Lung (tissue), 12 donors: ENCODE data around the gene RASD1. TPM values are rescaled to one million over a fixed set of nuclear protein-coding genes. Genes with fewer than 3 reads are reported as not detected.
"Not testable (repeated sequence)": the region's sequence is repeated elsewhere in the genome, so short reads cannot be mapped to it uniquely, and the experiment has no call there.

Source experiments
- ATAC-seq: fragments of 200-7000 bp; cut with Tn5 transposase; one replicate; pipeline ENCODE4 v1.9.1; 2020; ENCODE audit warnings: moderate number of reproducible peaks; ENCODE audit not compliant: insufficient read depth, low FRiP score
- DNase-seq, 3 donors: peaks; one replicate each; pipeline ENCODE4 v3.0.0-alpha.2; 2013 to 2017
- H3K27ac ChIP-seq, 2 donors: one replicate each; pipeline ENCODE4 v1.5.1; 2013; ENCODE audit warnings: mild to moderate bottlenecking in 2 of 2, moderate library complexity in 2 of 2, control low read depth in 1 of 2, inconsistent platforms in 1 of 2, low read depth in 1 of 2, low read length in 1 of 2
- H3K27me3 ChIP-seq, 3 donors: one replicate each; pipeline ENCODE4 v1.5.1; 2013; ENCODE audit warnings: low read length in 2 of 3; ENCODE audit not compliant: control insufficient read depth in 3 of 3, insufficient read depth in 3 of 3
- H3K36me3 ChIP-seq, 4 donors: one replicate each; pipeline ENCODE4 v1.5.1; 2013; ENCODE audit warnings: low read length in 4 of 4, mild to moderate bottlenecking in 1 of 4, moderate library complexity in 1 of 4; ENCODE audit not compliant: control insufficient read depth in 4 of 4, insufficient read depth in 4 of 4
- H3K4me1 ChIP-seq, 5 donors: one replicate each; pipeline ENCODE4 v1.5.1; 2013; ENCODE audit warnings: low read length in 5 of 5, mild to moderate bottlenecking in 2 of 5, moderate library complexity in 1 of 5; ENCODE audit not compliant: control insufficient read depth in 5 of 5, insufficient read depth in 5 of 5
- H3K4me3 ChIP-seq: one replicate; pipeline ENCODE4 v1.5.1; 2013; ENCODE audit warnings: mild to moderate bottlenecking, control low read depth, moderate library complexity
- H3K9ac ChIP-seq, 2 donors: one replicate each; pipeline ENCODE4 v1.5.1; 2013; ENCODE audit warnings: low read length in 2 of 2, control low read depth in 1 of 2; ENCODE audit not compliant: insufficient read depth in 1 of 2
- H3K9me3 ChIP-seq, 4 donors: one replicate each; pipeline ENCODE4 v1.5.1; 2013; ENCODE audit warnings: low read length in 3 of 4, mild to moderate bottlenecking in 1 of 4, moderate library complexity in 1 of 4; ENCODE audit not compliant: control insufficient read depth in 4 of 4, insufficient read depth in 3 of 4
- WGBS, 2 donors: extraction: QIAGEN DNeasy Blood & Tissue Kit; methylation state at CpG; one replicate each; pipeline ENCODE4 v1.1.7; 2013; 5-methylcytosine and 5-hydroxymethylcytosine counted together
- polyA plus RNA-seq, 2 donors: library from polyadenylated mRNA; stranded (reverse); fragments of 200-250 nt; gene quantifications; one replicate each; pipeline ENCODE4 v1.2.1, GENCODE V29; 2013
- total RNA-seq, 2 donors: library from RNA; depleted of rRNA in 1 of 2; stranded (reverse); fragments of >200 nt in 1 of 2; gene quantifications; one replicate each; pipeline ENCODE4 v1.2.1, GENCODE V29; 2014 to 2021
- TF ChIP-seq, protein P1 (sequence below): IDR thresholded peaks from 2 replicates; pipeline ENCODE4 v1.5.1; 2012; ENCODE audit warnings: mild to moderate bottlenecking; ENCODE audit errors: control extremely low read depth, extremely low read depth
- donor health status: control.
- donor health status: control.
- donor health status: Bipolar disorder and iron deficiency.
- donor health status: healthy.
- donor health status: DM: yes; HTN: yes; CAD: no.

RASD1 gene
- total and polyA plus RNA-seq, 4 donors: 3.8 to 53.8 (median 12.4) TPM

DNA sequence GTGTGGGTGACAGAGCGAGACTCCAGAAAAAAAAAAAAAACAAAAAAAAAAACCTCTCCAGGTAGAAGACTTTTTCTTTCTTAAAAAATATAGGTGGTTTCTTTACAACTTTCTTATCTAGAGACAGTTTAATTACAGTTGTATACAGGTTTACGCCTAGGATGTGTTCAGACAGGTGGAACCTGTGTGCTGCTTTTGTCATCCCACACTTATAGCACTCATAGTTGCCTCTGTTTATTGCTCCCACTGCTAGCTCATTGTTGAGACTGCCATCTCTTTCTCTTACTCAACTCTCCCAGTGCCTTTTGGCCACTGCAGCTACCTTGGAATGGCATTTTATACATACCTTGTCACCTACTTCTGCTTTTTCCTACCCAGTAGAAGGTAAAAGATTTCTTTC lies 38.5 kb downstream of the RASD1 start:
- ATAC-seq (no peak), DNase-seq (no peak)
- Histone ChIP-seq H3K4me3 (no peak overlapping the region), H3K4me1 (peaks cover 0 to 2% (median 0%) of the 10 kb centered on the region in 5 donors), H3K27ac (no peak overlapping the region), H3K36me3 (no peaks in the 10 kb centered on the region), H3K9me3 (peaks cover 0 to 6% (median 2%) of the 10 kb centered on the region in 4 donors), H3K9ac (no peak overlapping the region), H3K27me3 (no peaks in the 10 kb centered on the region)
- TF ChIP-seq, protein P1, sequence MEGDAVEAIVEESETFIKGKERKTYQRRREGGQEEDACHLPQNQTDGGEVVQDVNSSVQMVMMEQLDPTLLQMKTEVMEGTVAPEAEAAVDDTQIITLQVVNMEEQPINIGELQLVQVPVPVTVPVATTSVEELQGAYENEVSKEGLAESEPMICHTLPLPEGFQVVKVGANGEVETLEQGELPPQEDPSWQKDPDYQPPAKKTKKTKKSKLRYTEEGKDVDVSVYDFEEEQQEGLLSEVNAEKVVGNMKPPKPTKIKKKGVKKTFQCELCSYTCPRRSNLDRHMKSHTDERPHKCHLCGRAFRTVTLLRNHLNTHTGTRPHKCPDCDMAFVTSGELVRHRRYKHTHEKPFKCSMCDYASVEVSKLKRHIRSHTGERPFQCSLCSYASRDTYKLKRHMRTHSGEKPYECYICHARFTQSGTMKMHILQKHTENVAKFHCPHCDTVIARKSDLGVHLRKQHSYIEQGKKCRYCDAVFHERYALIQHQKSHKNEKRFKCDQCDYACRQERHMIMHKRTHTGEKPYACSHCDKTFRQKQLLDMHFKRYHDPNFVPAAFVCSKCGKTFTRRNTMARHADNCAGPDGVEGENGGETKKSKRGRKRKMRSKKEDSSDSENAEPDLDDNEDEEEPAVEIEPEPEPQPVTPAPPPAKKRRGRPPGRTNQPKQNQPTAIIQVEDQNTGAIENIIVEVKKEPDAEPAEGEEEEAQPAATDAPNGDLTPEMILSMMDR: no peak
- WGBS, 2 donors: 95 to 98% methylated on average over 2 of the region's 2 CpGs

DNA sequence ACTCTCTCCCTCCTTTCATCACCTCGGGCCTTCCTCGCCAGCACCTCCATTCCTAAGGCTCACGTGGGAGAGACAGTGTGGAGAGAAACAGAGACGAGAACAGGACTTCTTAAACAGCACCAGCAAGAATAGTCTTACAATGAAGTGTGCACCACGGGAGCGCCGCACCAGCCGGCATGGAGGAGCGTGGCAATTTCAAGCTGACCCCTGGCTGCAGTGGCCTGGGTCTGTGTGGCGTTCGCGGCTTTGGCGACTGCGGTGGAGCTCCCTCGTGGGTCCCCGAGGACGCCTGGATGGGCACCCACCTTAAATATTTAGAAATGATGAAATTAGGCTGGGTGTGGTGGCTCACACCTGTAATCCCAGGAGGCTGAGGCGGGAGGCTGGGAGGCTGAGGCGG lies 39.9 kb downstream of the RASD1 start:
- H3K27me3 ChIP-seq: no peaks in the 10 kb centered on the region
- peaks cover 0 to 6% (median 1%) of the 10 kb centered on the region in 4 donors for H3K9me3 ChIP-seq
- no peak overlapping the region for H3K9ac ChIP-seq
- DNase-seq (no peak), ATAC-seq (no peak)
- 92 to 93% methylated on average over 19 of the region's 19 CpGs for WGBS, 2 donors
- no peak overlapping the region for H3K27ac ChIP-seq
- TF ChIP-seq, protein P1: no peak
- no peaks in the 10 kb centered on the region for H3K36me3 ChIP-seq
- H3K4me3 ChIP-seq: no peak overlapping the region
- peaks cover 0 to 2% (median 0%) of the 10 kb centered on the region in 5 donors for H3K4me1 ChIP-seq

DNA sequence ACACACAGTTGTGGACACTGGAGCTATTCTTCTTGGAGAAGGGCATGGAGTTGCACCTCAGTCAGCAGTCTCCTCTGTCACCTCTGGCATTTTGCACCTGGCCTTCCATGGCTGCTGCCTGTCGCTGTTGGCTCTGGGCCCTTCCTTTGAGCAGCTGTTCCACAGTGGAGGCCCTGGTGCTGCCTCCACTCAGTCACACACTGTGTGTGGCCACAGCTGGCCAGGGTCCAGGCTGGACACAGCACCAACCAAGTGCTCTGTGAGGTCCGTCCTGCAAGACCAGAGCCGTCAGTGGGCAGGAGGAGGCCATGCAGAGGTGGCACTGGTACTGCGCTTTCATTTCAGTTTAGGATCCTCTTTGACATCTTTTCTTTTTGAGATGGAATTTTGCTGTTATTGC lies 41.0 kb downstream of the RASD1 start:
- TF ChIP-seq, protein P1: no peak
- no peak for ATAC-seq
- 92 to 96% methylated on average over 4 of the region's 4 CpGs for WGBS, 2 donors
- peaks cover 0 to 5% (median 1%) of the 10 kb centered on the region in 4 donors for H3K9me3 ChIP-seq
- H3K9ac ChIP-seq: no peak overlapping the region
- H3K4me1 ChIP-seq: peaks cover 0 to 2% (median 0%) of the 10 kb centered on the region in 5 donors
- H3K36me3 ChIP-seq: no peaks in the 10 kb centered on the region
- H3K4me3 ChIP-seq: no peak overlapping the region
- peak overlapping the region in 1 of 2 donors; percentile 13 for H3K27ac ChIP-seq
- no peaks in the 10 kb centered on the region for H3K27me3 ChIP-seq
- DNase-seq: no peak

DNA sequence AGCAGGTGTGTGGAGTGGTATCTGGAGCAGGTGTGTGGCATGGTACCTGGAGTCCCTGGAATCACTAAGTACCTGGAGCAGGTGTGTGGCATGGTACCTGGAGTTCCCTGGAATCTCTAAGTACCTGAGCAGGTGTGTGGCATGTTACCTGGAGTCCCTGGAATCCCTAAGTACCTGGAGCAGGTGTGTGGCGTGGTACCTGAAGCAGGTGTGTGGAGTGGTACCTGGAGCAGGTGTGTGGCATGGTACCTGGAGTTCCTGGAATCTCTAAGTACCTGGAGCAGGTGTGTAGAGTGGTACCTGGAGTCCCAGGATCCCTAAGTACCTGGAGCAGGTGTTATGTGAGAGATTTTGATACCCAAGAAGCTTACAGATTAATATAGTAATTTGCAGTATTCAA lies 41.5 kb downstream of the RASD1 start:
- DNase-seq, H3K27ac ChIP-seq, H3K9ac ChIP-seq, H3K9me3 ChIP-seq, H3K36me3 ChIP-seq, ATAC-seq, H3K27me3 ChIP-seq, H3K4me1 ChIP-seq, H3K4me3 ChIP-seq: not testable (repeated sequence)
- 29 to 82% methylated on average over 1 of the region's 1 CpG for WGBS, 2 donors
